Right lobe of liver (tissue), 6 donors: ENCODE measurements around the gene PPP5C. TPM values are rescaled to one million over a fixed set of nuclear protein-coding genes. Genes with fewer than 3 reads are reported as not detected.

Experiments
- ATAC-seq, 4 donors: fragments of 200-7000 bp; cut with Tn5 transposase; one replicate each; pipeline ENCODE4 v1.9.1; 2020; ENCODE audit warnings: mild to moderate bottlenecking in 4 of 4, moderate library complexity in 4 of 4
- DNase-seq, 3 donors: peaks; one replicate each; pipeline ENCODE4 v3.0.0-alpha.2; 2020
- H3K27ac ChIP-seq, 3 donors: fragments of 200-600 bp; one replicate each; pipeline ENCODE4 v1.8.0; 2022
- H3K27me3 ChIP-seq, 2 donors: fragments of 200-600 bp; one replicate each; pipeline ENCODE4 v1.8.0; 2022
- H3K36me3 ChIP-seq, 4 donors: fragments of 200-600 bp; sonication (generic) in 1 of 4; one replicate each; pipeline versions ENCODE4 v1.5.1 to v1.8.0; 2017 to 2022; ENCODE audit warnings: control low read depth in 1 of 4
- H3K4me1 ChIP-seq, 4 donors: fragments of 200-600 bp; sonication (generic) in 1 of 4; one replicate each; pipeline versions ENCODE4 v1.5.1 to v1.8.0; 2017 to 2022; ENCODE audit warnings: control low read depth in 1 of 4
- H3K4me3 ChIP-seq, 3 donors: fragments of 200-600 bp; one replicate each; pipeline ENCODE4 v1.8.0; 2022
- H3K9me3 ChIP-seq, 4 donors: fragments of 200-600 bp; sonication (generic) in 1 of 4; one replicate each; pipeline versions ENCODE4 v1.5.1 to v1.8.0; 2017 to 2022; ENCODE audit warnings: control low read depth in 1 of 4
- POLR2A ChIP-seq: fragments of 450-650 bp; IDR thresholded peaks from one replicate; pipeline ENCODE4 v1.6.1; 2017; ENCODE audit warnings: antibody characterized with exemption, mild to moderate bottlenecking
- WGBS: methylation state at CpG from one replicate; pipeline ENCODE4 v1.1.6; 2018; ENCODE audit warnings: low coverage, low lambda C conversion rate; ENCODE audit not compliant: insufficient coverage; ENCODE audit errors: missing lambda C conversion rate; 5-methylcytosine and 5-hydroxymethylcytosine counted together
- intact Hi-C, 2 donors: fragments of 100-400 bp; cut with DNase I; formaldehyde crosslinking; loops; one replicate each; pipeline versions ENCODE4 v1.11.2 to v1.14.1; 2022
- total RNA-seq, 6 experiments: library from RNA; depleted of rRNA in 2 of 6; stranded (reverse); fragments of >200 nt in 2 of 6; fragmentation: NEBNext Ultra II Directional in 3 of 6; extraction: Animal tissue kit (Norgen Biotek cat#: 25700) in 3 of 6; gene quantifications; one replicate each; pipeline versions ENCODE4 v1.1.0 to v1.2.4, GENCODE V29; 2016 to 2023
- TF ChIP-seq, protein P1 (sequence below), 4 donors: fragments of 200-600 bp in 3 of 4; fragments of 450-650 bp in 1 of 4; IDR thresholded peaks; one replicate each; pipeline versions ENCODE4 v1.5.1 to v1.8.0; 2016 to 2022; ENCODE audit warnings: antibody characterized with exemption in 4 of 4, mild to moderate bottlenecking in 2 of 4
- donor health status: DM: no; HTN: yes; CAD: no.
- donor health status: DM: no; HTN: no; CAD: no.
- donor health status: DM: no; HTN: no; CAD: no.
- donor health status: DM: no; HTN: yes; CAD: no.
- donor health status: DM: no; HTN: yes; CAD: no.

The PPP5C gene
- total RNA-seq, 6 experiments from 2014 or later = 23.9 to 47.8 (median 36.0) TPM

GRCh38 chr19:46326608-46327007, 20.3 kb upstream of the PPP5C start:
- H3K9me3 ChIP-seq = peaks cover 0 to 3% (median 3%) of the 10 kb centered on the region in 4 donors
- no peak overlapping the region for H3K27ac ChIP-seq
- WGBS = 86% methylated on average over 4 of the region's 4 CpGs
- no peak overlapping the region for H3K4me3 ChIP-seq
- intact Hi-C loops = no loop called here
- ATAC-seq (no peak), DNase-seq (no peak)
- no peaks in the 10 kb centered on the region for H3K27me3 ChIP-seq
- peaks cover 0 to 5% (median 0%) of the 10 kb centered on the region in 4 donors for H3K36me3 ChIP-seq
- H3K4me1 ChIP-seq = peaks cover 0 to 7% (median 0%) of the 10 kb centered on the region in 4 donors
- TF ChIP-seq, protein P1, sequence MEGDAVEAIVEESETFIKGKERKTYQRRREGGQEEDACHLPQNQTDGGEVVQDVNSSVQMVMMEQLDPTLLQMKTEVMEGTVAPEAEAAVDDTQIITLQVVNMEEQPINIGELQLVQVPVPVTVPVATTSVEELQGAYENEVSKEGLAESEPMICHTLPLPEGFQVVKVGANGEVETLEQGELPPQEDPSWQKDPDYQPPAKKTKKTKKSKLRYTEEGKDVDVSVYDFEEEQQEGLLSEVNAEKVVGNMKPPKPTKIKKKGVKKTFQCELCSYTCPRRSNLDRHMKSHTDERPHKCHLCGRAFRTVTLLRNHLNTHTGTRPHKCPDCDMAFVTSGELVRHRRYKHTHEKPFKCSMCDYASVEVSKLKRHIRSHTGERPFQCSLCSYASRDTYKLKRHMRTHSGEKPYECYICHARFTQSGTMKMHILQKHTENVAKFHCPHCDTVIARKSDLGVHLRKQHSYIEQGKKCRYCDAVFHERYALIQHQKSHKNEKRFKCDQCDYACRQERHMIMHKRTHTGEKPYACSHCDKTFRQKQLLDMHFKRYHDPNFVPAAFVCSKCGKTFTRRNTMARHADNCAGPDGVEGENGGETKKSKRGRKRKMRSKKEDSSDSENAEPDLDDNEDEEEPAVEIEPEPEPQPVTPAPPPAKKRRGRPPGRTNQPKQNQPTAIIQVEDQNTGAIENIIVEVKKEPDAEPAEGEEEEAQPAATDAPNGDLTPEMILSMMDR (IDR thresholded peaks at IDR 0.05) = no peak
- TF ChIP-seq POLR2A = no peak

DNA sequence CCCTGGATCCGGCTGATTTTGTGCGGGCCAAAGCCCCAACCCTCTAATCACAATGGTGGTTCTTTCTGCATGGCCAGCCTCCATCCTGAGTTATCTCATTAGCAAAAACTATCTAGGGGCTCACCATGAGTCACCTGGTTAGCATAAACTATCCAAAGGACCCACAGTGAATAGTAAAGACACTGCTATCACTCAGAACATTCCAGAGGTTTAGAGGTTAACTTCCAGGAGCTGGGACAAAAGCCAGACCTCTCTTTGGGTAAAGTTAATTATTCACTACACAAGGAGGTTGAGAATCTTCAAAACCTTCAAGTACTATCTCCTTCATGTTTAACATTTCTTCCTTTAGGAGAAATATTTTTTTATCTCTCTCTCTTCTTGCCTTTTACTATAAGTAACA, 18.8 kb upstream of the PPP5C start:
- Histone ChIP-seq H3K9me3 (peaks cover 0 to 3% (median 3%) of the 10 kb centered on the region in 4 donors), H3K4me1 (peaks cover 0 to 7% (median 0%) of the 10 kb centered on the region in 4 donors), H3K27me3 (no peaks in the 10 kb centered on the region), H3K36me3 (peaks cover 0 to 5% (median 0%) of the 10 kb centered on the region in 4 donors), H3K27ac (no peak overlapping the region), H3K4me3 (no peak overlapping the region)
- no peak for TF ChIP-seq POLR2A
- TF ChIP-seq, protein P1 (IDR thresholded peaks at IDR 0.05) = no peak
- intact Hi-C loops = no loop called here
- 100% methylated on average over 1 of the region's 2 CpGs for WGBS
- ATAC-seq (peak in 2 of 4 donors; percentile 55 to 58), DNase-seq (no peak)

DNA sequence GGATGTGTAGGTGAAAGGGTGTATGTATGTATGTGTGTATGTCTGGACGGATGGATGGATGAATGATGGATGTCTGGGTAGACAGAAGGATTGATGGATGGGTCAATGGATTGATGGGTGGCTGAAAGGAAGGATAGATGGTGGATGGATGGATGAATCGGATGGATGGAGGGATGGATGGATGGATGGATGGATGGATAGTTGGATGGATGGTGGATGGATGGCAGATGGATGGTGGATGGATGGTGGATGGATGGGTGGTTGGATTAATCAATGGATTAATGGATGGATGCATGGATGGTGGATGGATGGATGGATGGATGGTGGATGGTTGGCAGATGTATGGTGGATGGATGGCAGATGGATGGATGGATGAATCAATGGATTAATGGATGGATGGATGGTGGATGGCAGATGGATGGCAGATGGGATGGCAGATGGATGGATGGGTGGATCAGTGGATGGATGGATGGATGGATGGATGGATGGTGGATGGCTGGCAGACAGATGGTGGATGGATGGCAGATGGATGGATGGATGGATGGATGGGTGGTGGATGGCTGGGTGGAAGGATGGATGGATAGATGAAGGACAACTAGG, 16.5 kb upstream of the PPP5C start:
- H3K27ac ChIP-seq = no peak overlapping the region
- intact Hi-C loops = no loop called here
- TF ChIP-seq POLR2A = no peak
- TF ChIP-seq, protein P1 (IDR thresholded peaks at IDR 0.05) = no peak
- peaks cover 0 to 3% (median 3%) of the 10 kb centered on the region in 4 donors for H3K9me3 ChIP-seq
- ATAC-seq (no peak), DNase-seq (no peak)
- H3K36me3 ChIP-seq = peaks cover 0 to 5% (median 0%) of the 10 kb centered on the region in 4 donors
- WGBS = 69% methylated on average over 2 of the region's 2 CpGs
- H3K27me3 ChIP-seq = no peaks in the 10 kb centered on the region
- H3K4me1 ChIP-seq = no peaks in the 10 kb centered on the region
- no peak overlapping the region for H3K4me3 ChIP-seq

DNA sequence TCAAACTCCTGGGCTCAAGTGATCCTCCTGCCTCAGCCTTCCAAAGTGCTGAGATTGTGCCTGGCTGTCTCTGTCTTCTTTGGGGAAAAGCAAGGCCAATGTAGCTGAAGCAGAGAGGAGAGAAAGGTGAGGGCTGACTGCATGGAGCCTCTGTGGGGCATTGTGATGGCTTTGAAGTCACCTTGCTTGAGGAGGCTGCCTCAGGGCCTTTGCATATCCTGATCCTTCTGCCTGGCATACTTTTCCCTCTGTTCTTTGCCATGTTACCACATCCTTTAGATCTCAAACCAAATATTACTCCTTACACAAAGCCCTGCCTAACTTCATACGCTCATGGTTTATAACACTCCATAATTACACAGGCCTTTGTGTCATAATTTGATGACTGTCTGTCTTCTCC, 9.4 kb upstream of the PPP5C start:
- WGBS = 100% methylated on average over 1 of the region's 1 CpG
- TF ChIP-seq, protein P1 (IDR thresholded peaks at IDR 0.05) = no peak
- no peak for TF ChIP-seq POLR2A
- intact Hi-C loops = no loop called here
- H3K4me1 ChIP-seq = no peaks in the 10 kb centered on the region
- DNase-seq (no peak), ATAC-seq (no peak)
- H3K27ac ChIP-seq = no peak overlapping the region
- no peaks in the 10 kb centered on the region for H3K36me3 ChIP-seq
- no peak overlapping the region for H3K4me3 ChIP-seq
- no peaks in the 10 kb centered on the region for H3K27me3 ChIP-seq
- H3K9me3 ChIP-seq = no peaks in the 10 kb centered on the region
